HCT116 (cell line): ENCODE results near the gene ARHGAP45. TPM values are rescaled to one million over a fixed set of nuclear protein-coding genes. Genes with fewer than 3 reads are reported as not detected.

Experiments
- CBX3 ChIP-seq: IDR thresholded peaks from 2 replicates; pipeline ENCODE4 v1.6.1; 2012; ENCODE audit warnings: low read depth
- CEBPB ChIP-seq: IDR thresholded peaks from 2 replicates; pipeline ENCODE4 v1.6.1; 2012; ENCODE audit warnings: low read depth
- EGR1 ChIP-seq: IDR thresholded peaks from 2 replicates; pipeline ENCODE4 v1.6.1; 2012; ENCODE audit warnings: low read depth
- ELF1 ChIP-seq: IDR thresholded peaks from 2 replicates; pipeline ENCODE4 v1.6.1; 2012; ENCODE audit warnings: low read depth, borderline replicate concordance
- FOSL1 ChIP-seq: IDR thresholded peaks from 2 replicates; pipeline ENCODE4 v1.6.1; 2012; ENCODE audit warnings: low read depth
- MAX ChIP-seq: IDR thresholded peaks from 2 replicates; pipeline ENCODE4 v1.6.1; 2012
- SRF ChIP-seq: IDR thresholded peaks from 2 replicates; pipeline ENCODE4 v1.6.1; 2012; ENCODE audit warnings: low read depth
- TCF7L2 ChIP-seq: IDR thresholded peaks from 2 replicates; pipeline ENCODE4 v1.7.0; 2011; ENCODE audit warnings: borderline replicate concordance, inconsistent platforms; ENCODE audit not compliant: insufficient read depth, insufficient read length; ENCODE audit errors: extremely low read depth
- YY1 ChIP-seq: IDR thresholded peaks from 2 replicates; pipeline ENCODE4 v1.6.1; 2011; ENCODE audit warnings: low read length, low read depth, moderate library complexity, mild to moderate bottlenecking; ENCODE audit not compliant: insufficient replicate concordance; ENCODE audit errors: extremely low read depth
- ZFX ChIP-seq: fragments of 450-650 bp; IDR thresholded peaks from 2 replicates; pipeline ENCODE4 v1.6.1; 2017
- ZNF274 ChIP-seq: fragments of 200-500 bp; sonication (Bioruptor generic); IDR thresholded peaks from 2 replicates; pipeline ENCODE4 v1.6.1; 2014; ENCODE audit warnings: mild to moderate bottlenecking, low read depth, low read length, inconsistent platforms
- total RNA-seq: library from RNA; stranded (reverse); gene quantifications from one replicate; pipeline ENCODE4 v1.2.1, GENCODE V29; 2021; ENCODE audit not compliant: unreplicated experiment
- TF ChIP-seq, protein P1 (sequence below): IDR thresholded peaks from 2 replicates; pipeline ENCODE4 v1.6.1; 2011; ENCODE audit warnings: mild to moderate bottlenecking, low read length, moderate library complexity; ENCODE audit not compliant: insufficient replicate concordance; ENCODE audit errors: extremely low read depth

The ARHGAP45 gene
- total RNA-seq, 1 experiment from 2014 or later: 30.4 TPM

GRCh38 chr19:1103708-1104310, 36.8 kb downstream of the ARHGAP45 start, which contains the start of gene GPX4 (continued):
- TF ChIP-seq TCF7L2 (no peak), YY1 (peak; percentile 6), MAX (peak; percentile 67), ELF1 (no peak), EGR1 (no peak), FOSL1 (no peak), ZFX (no peak; the same call in 1 of the 2 replicates), SRF (no peak), CEBPB (no peak), CBX3 (no peak), ZNF274 (no peak)
- TF ChIP-seq, protein P1, sequence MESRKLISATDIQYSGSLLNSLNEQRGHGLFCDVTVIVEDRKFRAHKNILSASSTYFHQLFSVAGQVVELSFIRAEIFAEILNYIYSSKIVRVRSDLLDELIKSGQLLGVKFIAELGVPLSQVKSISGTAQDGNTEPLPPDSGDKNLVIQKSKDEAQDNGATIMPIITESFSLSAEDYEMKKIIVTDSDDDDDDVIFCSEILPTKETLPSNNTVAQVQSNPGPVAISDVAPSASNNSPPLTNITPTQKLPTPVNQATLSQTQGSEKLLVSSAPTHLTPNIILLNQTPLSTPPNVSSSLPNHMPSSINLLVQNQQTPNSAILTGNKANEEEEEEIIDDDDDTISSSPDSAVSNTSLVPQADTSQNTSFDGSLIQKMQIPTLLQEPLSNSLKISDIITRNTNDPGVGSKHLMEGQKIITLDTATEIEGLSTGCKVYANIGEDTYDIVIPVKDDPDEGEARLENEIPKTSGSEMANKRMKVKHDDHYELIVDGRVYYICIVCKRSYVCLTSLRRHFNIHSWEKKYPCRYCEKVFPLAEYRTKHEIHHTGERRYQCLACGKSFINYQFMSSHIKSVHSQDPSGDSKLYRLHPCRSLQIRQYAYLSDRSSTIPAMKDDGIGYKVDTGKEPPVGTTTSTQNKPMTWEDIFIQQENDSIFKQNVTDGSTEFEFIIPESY: no peak
